Measurements from ENCODE around the gene HK3. TPM values are rescaled to one million over a fixed set of nuclear protein-coding genes. Genes with fewer than 3 reads are reported as not detected.
A peak's percentile ranks its signal among the peaks of the same experiment; 100 is the strongest.

HK3 gene
- total RNA-seq, 1 donor from 2014 or later: not detected

GRCh38 chr5:176857894-176858273 lies 41.3 kb downstream of the HK3 start:
- Mint-ChIP-seq H3K4me1 (peaks cover 22% of the 10 kb centered on the region), H3K9me3 (no peaks in the 10 kb centered on the region), H3K36me3 (no peaks in the 10 kb centered on the region), H3K27me3 (ENCODE audit: insufficient read depth, low read depth) (peaks cover 4% of the 10 kb centered on the region), H3K4me3 (no peak overlapping the region), H3K27ac (no peak overlapping the region)
- TF ChIP-seq EZH2phosphoT487 (IDR thresholded peaks at IDR 0.05) (no peak), CTCF (IDR thresholded peaks at IDR 0.05) (no peak), EZH2 (IDR thresholded peaks at IDR 0.05) (no peak)
- H4K20me1 ChIP-seq (ENCODE audit: low read depth): no peaks in the 10 kb centered on the region
- H3F3A ChIP-seq (ENCODE audit: low read depth): peaks cover 3% of the 10 kb centered on the region
- DNase-seq (ENCODE audit: low spot score): no peak
- no peaks in the 10 kb centered on the region for H3K79me2 ChIP-seq (ENCODE audit: low read depth)
- no peak overlapping the region for H3K4me2 ChIP-seq
- H3K27me3 ChIP-seq: no peaks in the 10 kb centered on the region
- peaks cover 21% of the 10 kb centered on the region for H3K4me1 ChIP-seq
- H3K9me3 ChIP-seq (ENCODE audit: low read depth): no peaks in the 10 kb centered on the region
- no peak overlapping the region for H3K27ac ChIP-seq
- no peak overlapping the region for H3K9ac ChIP-seq
- no peak overlapping the region for H2AFZ ChIP-seq (replicated peaks)
- H3K36me3 ChIP-seq: no peaks in the 10 kb centered on the region
- H3K4me3 ChIP-seq: no peak overlapping the region

- H3K27ac ChIP-seq: no peak overlapping the region
- H3K79me2 ChIP-seq (ENCODE audit: low read depth): no peaks in the 10 kb centered on the region
- DNase-seq (ENCODE audit: low spot score): no peak
- no peak overlapping the region for H3K4me2 ChIP-seq
- H3K9ac ChIP-seq: no peak overlapping the region
- H3K4me3 ChIP-seq: no peak overlapping the region
- no peaks in the 10 kb centered on the region for H3K36me3 ChIP-seq
- H3K27ac Mint-ChIP-seq: peak overlapping the region; percentile 42
- H2AFZ ChIP-seq (replicated peaks): no peak overlapping the region
- peaks cover 21% of the 10 kb centered on the region for H3K4me1 Mint-ChIP-seq
- TF ChIP-seq EZH2phosphoT487 (IDR thresholded peaks at IDR 0.05) (no peak), CTCF (IDR thresholded peaks at IDR 0.05) (no peak), EZH2 (IDR thresholded peaks at IDR 0.05) (no peak)
- H3K4me1 ChIP-seq: peaks cover 21% of the 10 kb centered on the region
- no peaks in the 10 kb centered on the region for H3K9me3 Mint-ChIP-seq
- peaks cover 3% of the 10 kb centered on the region for H3K27me3 Mint-ChIP-seq (ENCODE audit: insufficient read depth, low read depth)
- H3K4me3 Mint-ChIP-seq: peak overlapping the region; percentile 22
- no peaks in the 10 kb centered on the region for H3F3A ChIP-seq (ENCODE audit: low read depth)
- H3K27me3 ChIP-seq: no peaks in the 10 kb centered on the region
- no peaks in the 10 kb centered on the region for H3K9me3 ChIP-seq (ENCODE audit: low read depth)
- H3K36me3 Mint-ChIP-seq: no peaks in the 10 kb centered on the region
- no peaks in the 10 kb centered on the region for H4K20me1 ChIP-seq (ENCODE audit: low read depth)
Observed at GRCh38 chr5:176857216-176857893, 41.8 kb downstream of the HK3 start.

- Histone ChIP-seq H3K4me2 (no peak overlapping the region), H3K4me1 (peaks cover 16% of the 10 kb centered on the region), H2AFZ (replicated peaks) (no peak overlapping the region), H3K36me3 (no peaks in the 10 kb centered on the region), H3K27me3 (no peaks in the 10 kb centered on the region), H3K9me3 (ENCODE audit: low read depth) (no peaks in the 10 kb centered on the region), H3K79me2 (ENCODE audit: low read depth) (no peaks in the 10 kb centered on the region), H3K9ac (no peak overlapping the region), H3K4me3 (no peak overlapping the region), H4K20me1 (ENCODE audit: low read depth) (no peaks in the 10 kb centered on the region), H3K27ac (no peak overlapping the region), H3F3A (ENCODE audit: low read depth) (no peaks in the 10 kb centered on the region)
- no peaks in the 10 kb centered on the region for H3K9me3 Mint-ChIP-seq
- DNase-seq (ENCODE audit: low spot score): no peak
- no peak overlapping the region for H3K4me3 Mint-ChIP-seq
- H3K36me3 Mint-ChIP-seq: no peaks in the 10 kb centered on the region
- H3K27ac Mint-ChIP-seq: no peak overlapping the region
- TF ChIP-seq EZH2 (IDR thresholded peaks at IDR 0.05) (no peak), EZH2phosphoT487 (IDR thresholded peaks at IDR 0.05) (no peak), CTCF (IDR thresholded peaks at IDR 0.05) (no peak)
- peaks cover 2% of the 10 kb centered on the region for H3K27me3 Mint-ChIP-seq (ENCODE audit: insufficient read depth, low read depth)
- peaks cover 21% of the 10 kb centered on the region for H3K4me1 Mint-ChIP-seq
Observed at GRCh38 chr5:176856746-176857145, 42.4 kb downstream of the HK3 start.

All from neural progenitor cell (in vitro differentiated cells).